Keratinocyte (primary cell): ENCODE results near the gene TAOK1. TPM values are rescaled to one million over a fixed set of nuclear protein-coding genes. Genes with fewer than 3 reads are reported as not detected.
A peak's percentile ranks its signal among the peaks of the same experiment; 100 is the strongest.

ENCODE experiments used
- DNase-seq: peaks from one replicate; pipeline ENCODE4 v3.0.0-alpha.2; 2011; ENCODE audit warnings: low read depth, missing footprints, low spot score
- FAIRE-seq: peaks from 2 replicates; lab custom pipeline; 2011; peaks lifted over from hg19 to GRCh38; lab: Jason Lieb, UNC
- H2AFZ ChIP-seq: 2 replicates; pipeline ENCODE4 v1.6.0; 2012; ENCODE audit warnings: low read length, control low read depth, inconsistent platforms; ENCODE audit not compliant: control insufficient read depth
- H3K27ac ChIP-seq: 2 replicates; pipeline ENCODE4 v1.5.1; 2011; ENCODE audit warnings: low read length; ENCODE audit not compliant: control insufficient read depth, insufficient read depth
- H3K27me3 ChIP-seq: 3 replicates; pipeline ENCODE4 v1.6.0; 2011; ENCODE audit warnings: low read length; ENCODE audit not compliant: control insufficient read depth, insufficient read depth; ENCODE audit errors: extremely low read depth
- H3K36me3 ChIP-seq, 2 experiments: 2 replicates in 1 of 2; 3 replicates in 1 of 2; pipeline ENCODE4 v1.5.1; 2011; ENCODE audit warnings: low read length in 2 of 2, mild to moderate bottlenecking in 1 of 2; ENCODE audit not compliant: control insufficient read depth in 2 of 2, insufficient read depth in 2 of 2; ENCODE audit errors: extremely low read depth in 1 of 2
- H3K4me1 ChIP-seq: 3 replicates; pipeline ENCODE4 v1.5.1; 2011; ENCODE audit warnings: low read length; ENCODE audit not compliant: control insufficient read depth, insufficient read depth; ENCODE audit errors: extremely low read depth
- H3K4me2 ChIP-seq: 3 replicates; pipeline ENCODE4 v1.6.0; 2011; ENCODE audit warnings: low read depth, low read length; ENCODE audit not compliant: control insufficient read depth, insufficient read depth; ENCODE audit errors: extremely low read depth
- H3K4me3 ChIP-seq, 3 experiments: fragments of 200-600 bp in 1 of 3; sonication (generic) in 1 of 3; 2 replicates in 2 of 3; 3 replicates in 1 of 3; pipeline ENCODE4 v1.5.1; 2011 to 2016; ENCODE audit warnings: low read length in 3 of 3, mild to moderate bottlenecking in 3 of 3, control low read depth in 2 of 3, inconsistent platforms in 1 of 3, low read depth in 1 of 3, mixed read lengths in 1 of 3, mixed run types in 1 of 3, moderate library complexity in 1 of 3; ENCODE audit not compliant: control insufficient read depth in 2 of 3, insufficient read depth in 2 of 3; ENCODE audit errors: extremely low read depth in 1 of 3
- H3K79me2 ChIP-seq: 2 replicates; pipeline ENCODE4 v1.6.0; 2012; ENCODE audit warnings: low read length; ENCODE audit not compliant: control insufficient read depth, insufficient read depth
- H3K9ac ChIP-seq: 3 replicates; pipeline ENCODE4 v1.6.0; 2011; ENCODE audit warnings: low read length; ENCODE audit not compliant: control insufficient read depth, insufficient read depth; ENCODE audit errors: extremely low read depth
- H3K9me1 ChIP-seq: 3 replicates; pipeline ENCODE4 v1.6.0; 2011; ENCODE audit warnings: low read length; ENCODE audit not compliant: control insufficient read depth, insufficient read depth; ENCODE audit errors: extremely low read depth
- H3K9me3 ChIP-seq: 2 replicates; pipeline ENCODE4 v1.5.1; 2012; ENCODE audit warnings: low read depth, low read length; ENCODE audit not compliant: control insufficient read depth
- H4K20me1 ChIP-seq: 3 replicates; pipeline ENCODE4 v1.6.0; 2011; ENCODE audit warnings: low read length; ENCODE audit not compliant: control insufficient read depth, insufficient read depth; ENCODE audit errors: extremely low read depth
- CTCF ChIP-seq, 3 experiments: IDR thresholded peaks in 1 of 3; conservative IDR thresholded peaks in 1 of 3; optimal IDR thresholded peaks in 1 of 3; 2 replicates in 2 of 3; 3 replicates in 1 of 3; pipeline versions ENCODE3 to v1.5.1; 2011; ENCODE audit warnings: low read length in 3 of 3, mild to moderate bottlenecking in 3 of 3, moderate library complexity in 2 of 3, control low read depth in 1 of 3, inconsistent platforms in 1 of 3; ENCODE audit not compliant: insufficient read depth in 2 of 3; ENCODE audit errors: extremely low read depth in 1 of 3
- EZH2 ChIP-seq: IDR thresholded peaks from one replicate; pipeline ENCODE4 v1.6.1; 2012; ENCODE audit warnings: inconsistent platforms, mild to moderate bottlenecking, low read length, moderate library complexity
- dilution Hi-C: fragments of 300-500 bp; cut with MboI; formaldehyde crosslinking; loops from one replicate; pipeline ENCODE4 v1.7.0; 2020; ENCODE audit warnings: low sequenced_read_pairs; ENCODE audit not compliant: extremely low pct_ligation_motif_present
- polyA plus RNA-seq, 5 experiments: library from polyadenylated mRNA; depleted of rRNA in 3 of 5; stranded (reverse) in 3 of 5; stranded (forward) in 1 of 5; unstranded in 1 of 5; fragments of >200 nt; gene quantifications; 1 replicate in 1 of 5; 2 replicates in 3 of 5; 3 replicates in 1 of 5; pipeline versions ENCODE4 v1.2.1 to v1.2.3, GENCODE V29; 2011 to 2012; ENCODE audit warnings: missing spikeins in 2 of 5, low read depth in 1 of 5, low replicate concordance in 1 of 5

TAOK1 gene
- polyA plus RNA-seq, 1 donor (not counting 4 experiments of a cell fraction or from before 2014, with no cell fraction given), result 26.7 TPM

- Histone ChIP-seq H2AFZ (peak overlapping the region; percentile 51), H3K79me2 (no peaks in the 10 kb centered on the region), H4K20me1 (no peaks in the 10 kb centered on the region), H3K36me3 (no peaks in the 10 kb centered on the region), H3K9me1 (no peaks in the 10 kb centered on the region), H3K4me3 (no peak overlapping the region), H3K9me3 (no peaks in the 10 kb centered on the region), H3K4me1 (peaks cover 12% of the 10 kb centered on the region), H3K9ac (no peak overlapping the region), H3K27ac (no peak overlapping the region), H3K4me2 (no peak overlapping the region), H3K27me3 (no peaks in the 10 kb centered on the region)
- dilution Hi-C loops, result no loop called here
- no peak for DNase-seq
- FAIRE-seq, result no peak
- no peak for TF ChIP-seq CTCF (optimal IDR thresholded peaks at IDR 0.05 in 1 of 3, IDR thresholded peaks at IDR 0.05 in 1 of 3, conservative IDR thresholded peaks at IDR 0.05 in 1 of 3; ENCODE audit: extremely low read depth in 1 of 3, insufficient read depth in 2 of 3, low read length in 3 of 3)
- TF ChIP-seq EZH2, result no peak
Observed at GRCh38 chr17:29379084-29379991, 10.8 kb upstream of the TAOK1 start.

GRCh38 chr17:29383686-29384085 is 6.5 kb upstream of the TAOK1 start:
- no peak for TF ChIP-seq CTCF (optimal IDR thresholded peaks at IDR 0.05 in 1 of 3, IDR thresholded peaks at IDR 0.05 in 1 of 3, conservative IDR thresholded peaks at IDR 0.05 in 1 of 3; ENCODE audit: extremely low read depth in 1 of 3, insufficient read depth in 2 of 3, low read length in 3 of 3)
- no peak for TF ChIP-seq EZH2
- no peaks in the 10 kb centered on the region for H3K9me3 ChIP-seq
- H3K9me1 ChIP-seq, result no peaks in the 10 kb centered on the region
- peak overlapping the region; percentile 8 for H3K4me2 ChIP-seq
- H3K4me3 ChIP-seq, result no peak overlapping the region
- DNase-seq, result no peak
- H3K27me3 ChIP-seq, result no peaks in the 10 kb centered on the region
- H3K27ac ChIP-seq, result peak overlapping the region; percentile 64
- no peaks in the 10 kb centered on the region for H3K36me3 ChIP-seq
- dilution Hi-C loops, result no loop called here
- H4K20me1 ChIP-seq, result no peaks in the 10 kb centered on the region
- no peak overlapping the region for H2AFZ ChIP-seq
- peaks cover 19% of the 10 kb centered on the region for H3K4me1 ChIP-seq
- H3K9ac ChIP-seq, result peak overlapping the region; percentile 34
- no peaks in the 10 kb centered on the region for H3K79me2 ChIP-seq
- FAIRE-seq, result no peak
